Adrenal gland (tissue), 12 donors: ENCODE data around the gene PLEKHO2. TPM values are rescaled to one million over a fixed set of nuclear protein-coding genes. Genes with fewer than 3 reads are reported as not detected.

Experiments
- DNase-seq, 7 donors: peaks; one replicate each; pipeline ENCODE4 v3.0.0-alpha.2; 2019 to 2020
- H3K27ac ChIP-seq, 5 donors: fragments of 200-600 bp; sonication (generic) in 4 of 5; 1 replicate in 3 of 5; 2 replicates in 2 of 5; pipeline versions ENCODE4 v1.5.1 to v1.8.0; 2016 to 2020; ENCODE audit warnings: mild to moderate bottlenecking in 1 of 5
- H3K27me3 ChIP-seq: fragments of 200-600 bp; 2 replicates; pipeline ENCODE4 v1.8.0; 2021
- H3K36me3 ChIP-seq, 2 donors: fragments of 200-600 bp; replicated peaks in 1 of 2; 1 replicate in 1 of 2; 2 replicates in 1 of 2; pipeline versions ENCODE4 v1.5.1 to v1.8.0; 2018 to 2022
- H3K4me1 ChIP-seq, 2 donors: fragments of 200-600 bp; replicated peaks in 1 of 2; 1 replicate in 1 of 2; 2 replicates in 1 of 2; pipeline versions ENCODE4 v1.5.1 to v1.8.0; 2018 to 2021
- H3K4me3 ChIP-seq, 4 donors: fragments of 200-600 bp; sonication (generic) in 3 of 4; one replicate each; pipeline ENCODE4 v1.5.1; 2016 to 2018
- H3K9me3 ChIP-seq, 3 donors: fragments of 200-600 bp; sonication (generic) in 1 of 3; replicated peaks in 1 of 3; 1 replicate in 2 of 3; 2 replicates in 1 of 3; pipeline versions ENCODE4 v1.5.1 to v1.8.0; 2016 to 2021
- CTCF ChIP-seq, 6 experiments: fragments of 450-650 bp in 4 of 6; fragments of 200-600 bp in 2 of 6; sonication (generic) in 1 of 6; IDR thresholded peaks; 1 replicate in 5 of 6; 2 replicates in 1 of 6; pipeline versions ENCODE4 v1.5.1 to v1.8.0; 2016 to 2021; ENCODE audit warnings: antibody characterized with exemption in 6 of 6, mild to moderate bottlenecking in 2 of 6, moderate library complexity in 1 of 6
- POLR2A ChIP-seq, 2 donors: fragments of 450-650 bp; IDR thresholded peaks; one replicate each; pipeline ENCODE4 v1.6.1; 2017; ENCODE audit warnings: antibody characterized with exemption in 2 of 2, mild to moderate bottlenecking in 2 of 2, moderate library complexity in 1 of 2
- WGBS, 4 donors: extraction: QIAGEN DNeasy Blood & Tissue Kit in 2 of 4; methylation state at CpG; one replicate each; pipeline versions ENCODE4 v1.1.5 to v1.1.7; 2013 to 2017; 5-methylcytosine and 5-hydroxymethylcytosine counted together
- intact Hi-C, 2 donors: fragments of 100-400 bp; cut with DNase I; formaldehyde crosslinking; loops; one replicate each; pipeline versions ENCODE4 v1.14.1 to v1.15.0; 2022 to 2023
- polyA plus RNA-seq, 3 donors: library from polyadenylated mRNA; stranded (reverse); fragments of 200-250 nt in 2 of 3; fragments of 350-450 nt in 1 of 3; fragmentation: Illumina TruSeq in 1 of 3; extraction: RNeasy Lipid Tissue Mini Kit (QIAGEN cat#74804) in 1 of 3; gene quantifications; one replicate each; pipeline ENCODE4 v1.2.3, GENCODE V29; 2013 to 2014
- total RNA-seq, 9 donors: library from RNA; depleted of rRNA in 4 of 9; stranded (reverse); fragments of >200 nt in 4 of 9; fragments of 120-200 nt in 1 of 9; fragmentation: NEBNext Ultra II Directional in 1 of 9; extraction: Animal tissue kit (Norgen Biotek cat#: 25700) in 1 of 9; gene quantifications; one replicate each; pipeline versions ENCODE4 v1.1.0 to v1.2.4, GENCODE V29; 2013 to 2023
- donor health status: healthy with polysubstance abuse.
- donor health status: Bipolar disorder and iron deficiency.
- donor health status: DM: yes; HTN: yes; CAD: no.
- donor health status: DM: no; HTN: no; CAD: no.
- donor health status: DM: no; HTN: no; CAD: no.
- donor health status: DM: yes; HTN: yes; CAD: no.

The PLEKHO2 gene
- total and polyA plus RNA-seq, 12 donors, result 11.7 to 62.9 (median 48.5) TPM

GRCh38 chr15:64858021-64858575, 16.4 kb downstream of the PLEKHO2 start:
- intact Hi-C loops, result no loop called here
- TF ChIP-seq CTCF (IDR thresholded peaks at IDR 0.05) (no peak), POLR2A (IDR thresholded peaks at IDR 0.05) (no peak)
- 5 to 36% (median 29%) methylated on average over 4 to 6 of the region's 6 CpGs for WGBS, 4 donors
- no peaks in the 10 kb centered on the region for H3K27me3 ChIP-seq
- peaks cover 0 to 80% of the 10 kb centered on the region in 2 donors for H3K36me3 ChIP-seq
- H3K9me3 ChIP-seq, result no peaks in the 10 kb centered on the region
- peak in 5 of 7 donors; percentile 53 to 83 (median 70) for DNase-seq
- H3K27ac ChIP-seq, result peak overlapping the region in 4 of 5 donors; percentile 64 to 90 (median 78)
- H3K4me1 ChIP-seq, result peaks cover 31 to 79% of the 10 kb centered on the region in 2 donors
- H3K4me3 ChIP-seq, result no peak overlapping the region

GRCh38 chr15:64859226-64859625, 17.5 kb downstream of the PLEKHO2 start:
- no peaks in the 10 kb centered on the region for H3K27me3 ChIP-seq

GRCh38 chr15:64861331-64861730, 19.6 kb downstream of the PLEKHO2 start:
- peaks cover 23 to 59% of the 10 kb centered on the region in 2 donors for H3K4me1 ChIP-seq
- H3K9me3 ChIP-seq, result no peaks in the 10 kb centered on the region
- no peaks in the 10 kb centered on the region for H3K27me3 ChIP-seq
- peaks cover 0 to 77% of the 10 kb centered on the region in 2 donors for H3K36me3 ChIP-seq
- no peak for TF ChIP-seq CTCF (IDR thresholded peaks at IDR 0.05)
- TF ChIP-seq POLR2A (IDR thresholded peaks at IDR 0.05), result no peak
- intact Hi-C loops, result no loop called here
- DNase-seq, result no peak
- peak overlapping the region in 1 of 5 donors; percentile 33 for H3K27ac ChIP-seq
- 83 to 92% (median 87%) methylated on average over 2 to 11 of the region's 11 CpGs for WGBS, 4 donors
- H3K4me3 ChIP-seq, result no peak overlapping the region

More at GRCh38 chr15:64859226-64859625, 17.5 kb downstream of the PLEKHO2 start:
- Histone ChIP-seq H3K4me1 (peaks cover 33 to 67% of the 10 kb centered on the region in 2 donors), H3K36me3 (peaks cover 0 to 77% of the 10 kb centered on the region in 2 donors), H3K4me3 (no peak overlapping the region), H3K9me3 (no peaks in the 10 kb centered on the region), H3K27ac (peak overlapping the region in 2 of 5 donors; percentile 42 to 90)
- WGBS, 4 donors, result 64 to 81% (median 79%) methylated on average over 1 to 2 of the region's 2 CpGs
- no peak for DNase-seq
- TF ChIP-seq POLR2A (IDR thresholded peaks at IDR 0.05), result no peak
- peak in 1 of 6 experiments; percentile 4 for TF ChIP-seq CTCF (IDR thresholded peaks at IDR 0.05)
- intact Hi-C loops, result no loop called here

GRCh38 chr15:64861960-64862359, 20.2 kb downstream of the PLEKHO2 start:
- peaks cover 0 to 77% of the 10 kb centered on the region in 2 donors for H3K36me3 ChIP-seq
- peak overlapping the region in 1 of 5 donors; percentile 19 for H3K27ac ChIP-seq
- intact Hi-C loops, result no loop called here

More at GRCh38 chr15:64861960-64862359, 20.2 kb downstream of the PLEKHO2 start:
- DNase-seq, result no peak
- no peaks in the 10 kb centered on the region for H3K9me3 ChIP-seq
- H3K4me1 ChIP-seq, result peaks cover 17 to 53% of the 10 kb centered on the region in 2 donors
- H3K4me3 ChIP-seq, result no peak overlapping the region
- no peak for TF ChIP-seq CTCF (IDR thresholded peaks at IDR 0.05)
- no peak for TF ChIP-seq POLR2A (IDR thresholded peaks at IDR 0.05)
- no peaks in the 10 kb centered on the region for H3K27me3 ChIP-seq
- WGBS, 4 donors, result 90 to 92% (median 91%) methylated on average over 4 of the region's 4 CpGs
